Trophoblast cell (in vitro differentiated cells and primary cell): ENCODE results near the gene HPS6.

Experiments used
- DNase-seq, 2 donors: peaks; one replicate each; pipeline ENCODE4 v3.0.0-alpha.2; 2016
- H2AFZ ChIP-seq: 2 replicates; pipeline ENCODE4 v1.6.1; 2013; ENCODE audit warnings: low read length, moderate library complexity, mild to moderate bottlenecking; ENCODE audit not compliant: insufficient read depth, poor library complexity
- H2AK5ac ChIP-seq: 2 replicates; pipeline ENCODE4 v1.6.1; 2013; ENCODE audit warnings: mild to moderate bottlenecking, low read length
- H2BK120ac ChIP-seq: 2 replicates; pipeline ENCODE4 v1.6.1; 2013; ENCODE audit warnings: low read length, mild to moderate bottlenecking, moderate library complexity; ENCODE audit not compliant: insufficient read depth, poor library complexity
- H2BK12ac ChIP-seq: 2 replicates; pipeline ENCODE4 v1.6.1; 2013; ENCODE audit warnings: mild to moderate bottlenecking, low read length, moderate library complexity
- H2BK5ac ChIP-seq: 2 replicates; pipeline ENCODE4 v1.6.1; 2013; ENCODE audit warnings: low read length, low read depth, moderate library complexity, mild to moderate bottlenecking; ENCODE audit not compliant: poor library complexity
- H3K14ac ChIP-seq: 2 replicates; pipeline ENCODE4 v1.6.1; 2013; ENCODE audit warnings: mild to moderate bottlenecking, low read length
- H3K18ac ChIP-seq: 2 replicates; pipeline ENCODE4 v1.6.1; 2013; ENCODE audit warnings: mild to moderate bottlenecking, low read length
- H3K23ac ChIP-seq: 2 replicates; pipeline ENCODE4 v1.6.1; 2013; ENCODE audit warnings: low read length
- H3K27ac ChIP-seq: 2 replicates; pipeline ENCODE4 v1.5.1; 2013; ENCODE audit warnings: low read depth, mild to moderate bottlenecking, inconsistent platforms, low read length, moderate library complexity
- H3K27me3 ChIP-seq: 2 replicates; pipeline ENCODE4 v1.6.1; 2013; ENCODE audit warnings: inconsistent platforms, mild to moderate bottlenecking, low read length, moderate library complexity; ENCODE audit not compliant: insufficient read depth
- H3K36me3 ChIP-seq, 2 experiments: 1 replicate in 1 of 2; 2 replicates in 1 of 2; pipeline ENCODE4 v1.6.1; 2013; ENCODE audit warnings: low read length in 2 of 2, mild to moderate bottlenecking in 2 of 2, moderate library complexity in 1 of 2; ENCODE audit not compliant: insufficient read depth in 2 of 2, control insufficient read depth in 1 of 2
- H3K4ac ChIP-seq: 2 replicates; pipeline ENCODE4 v1.6.1; 2013; ENCODE audit warnings: low read depth, mild to moderate bottlenecking, low read length, moderate library complexity
- H3K4me1 ChIP-seq, 2 experiments: 1 replicate in 1 of 2; 2 replicates in 1 of 2; pipeline ENCODE4 v1.6.1; 2013; ENCODE audit warnings: low read length in 2 of 2, mild to moderate bottlenecking in 2 of 2, moderate library complexity in 1 of 2; ENCODE audit not compliant: insufficient read depth in 2 of 2, control insufficient read depth in 1 of 2
- H3K4me2 ChIP-seq: 2 replicates; pipeline ENCODE4 v1.6.1; 2013; ENCODE audit warnings: inconsistent platforms, mild to moderate bottlenecking, low read length, moderate library complexity
- H3K4me3 ChIP-seq: 2 replicates; pipeline ENCODE4 v1.5.1; 2013; ENCODE audit warnings: mild to moderate bottlenecking, low read depth, low read length, inconsistent platforms
- H3K79me1 ChIP-seq: one replicate; pipeline ENCODE4 v1.6.1; 2013; ENCODE audit warnings: low read length
- H3K79me2 ChIP-seq: 2 replicates; pipeline ENCODE4 v1.6.1; 2013; ENCODE audit warnings: low read length, mild to moderate bottlenecking; ENCODE audit not compliant: control insufficient read depth, insufficient read depth, poor library complexity
- H3K9ac ChIP-seq: 2 replicates; pipeline ENCODE4 v1.6.1; 2013; ENCODE audit warnings: mild to moderate bottlenecking, low read length
- H3K9me3 ChIP-seq: 2 replicates; pipeline ENCODE4 v1.6.1; 2013; ENCODE audit warnings: low read depth, mild to moderate bottlenecking, control low read depth, inconsistent platforms, low read length; ENCODE audit not compliant: insufficient read depth
- H4K12ac ChIP-seq: 2 replicates; pipeline ENCODE4 v1.6.1; 2013; ENCODE audit warnings: low read depth, mild to moderate bottlenecking, low read length, moderate library complexity
- H4K8ac ChIP-seq: 2 replicates; pipeline ENCODE4 v1.6.1; 2013; ENCODE audit warnings: low read depth, mild to moderate bottlenecking, low read length, moderate library complexity
- H4K91ac ChIP-seq: one replicate; pipeline ENCODE4 v1.6.1; 2013; ENCODE audit warnings: low read depth, mild to moderate bottlenecking, low read length, moderate library complexity
- WGBS: extraction: QIAGEN DNeasy Blood & Tissue Kit; methylation state at CpG from one replicate; pipeline ENCODE4 v1.1.7; 2013; ENCODE audit warnings: missing lambda C conversion rate; ENCODE audit not compliant: insufficient read length, insufficient coverage; ENCODE audit errors: extremely low coverage; 5-methylcytosine and 5-hydroxymethylcytosine counted together

HPS6 gene

DNA sequence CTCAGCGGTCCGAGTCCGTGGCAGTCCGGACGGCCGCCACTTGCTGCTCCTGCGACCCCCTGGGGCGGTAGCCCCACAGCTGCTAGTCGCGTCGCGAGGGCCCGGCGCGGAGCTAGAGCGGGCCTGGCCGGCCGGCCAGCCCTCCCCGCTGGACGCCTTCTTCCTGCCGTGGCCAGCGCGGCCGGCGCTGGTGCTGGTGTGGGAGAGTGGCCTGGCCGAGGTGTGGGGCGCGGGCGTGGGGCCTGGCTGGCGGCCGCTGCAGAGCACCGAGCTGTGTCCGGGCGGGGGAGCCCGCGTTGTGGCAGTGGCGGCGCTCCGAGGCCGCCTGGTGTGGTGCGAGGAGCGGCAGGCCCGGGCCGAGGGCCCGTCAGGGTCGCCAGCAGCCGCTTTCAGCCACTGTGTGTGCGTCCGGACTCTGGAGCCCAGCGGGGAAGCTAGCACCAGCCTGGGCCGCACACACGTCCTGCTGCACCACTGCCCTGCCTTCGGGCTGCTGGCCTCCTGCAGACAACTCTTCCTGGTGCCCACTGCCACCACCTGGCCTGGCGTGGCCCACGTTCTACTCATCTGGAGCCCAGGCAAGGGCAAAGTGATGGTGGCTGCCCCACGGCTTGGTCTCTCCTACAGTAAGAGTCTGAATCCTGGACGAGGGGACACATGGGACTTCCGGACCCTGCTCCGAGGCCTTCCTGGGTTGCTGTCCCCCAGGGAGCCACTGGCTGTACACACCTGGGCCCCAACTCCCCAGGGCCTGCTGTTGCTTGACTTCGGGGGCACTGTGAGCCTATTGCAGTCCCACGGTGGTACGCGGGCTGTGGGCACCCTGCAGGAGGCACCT, 631 bp downstream of the HPS6 start:
- WGBS, result no CpG with 5 or more reads among the region's 63 CpGs
- Histone ChIP-seq H3K23ac (no peak overlapping the region), H4K8ac (peak overlapping the region; percentile 98), H4K12ac (peak overlapping the region; percentile 82), H3K4me1 (peaks cover 11 to 12% of the 10 kb centered on the region in 2 experiments), H3K14ac (peak overlapping the region; percentile 89), H3K4me2 (peak overlapping the region; percentile 90), H3K9ac (peak overlapping the region; percentile 97), H2AK5ac (peak overlapping the region; percentile 24), H3K4me3 (peak overlapping the region; percentile 96), H4K91ac (peak overlapping the region; percentile 93), H3K27ac (peak overlapping the region; percentile 73), H3K4ac (peak overlapping the region; percentile 66), H2BK12ac (no peak overlapping the region), H3K27me3 (no peaks in the 10 kb centered on the region), H3K18ac (peak overlapping the region; percentile 92), H2BK5ac (peak overlapping the region; percentile 62), H3K36me3 (peaks cover 8 to 12% of the 10 kb centered on the region in 2 experiments), H3K79me2 (peaks cover 15% of the 10 kb centered on the region), H2AFZ (peak overlapping the region; percentile 80), H2BK120ac (peak overlapping the region; percentile 87), H3K79me1 (peaks cover 8% of the 10 kb centered on the region), H3K9me3 (no peaks in the 10 kb centered on the region)
- peak in 1 of 2 donors; percentile 17 for DNase-seq

DNA sequence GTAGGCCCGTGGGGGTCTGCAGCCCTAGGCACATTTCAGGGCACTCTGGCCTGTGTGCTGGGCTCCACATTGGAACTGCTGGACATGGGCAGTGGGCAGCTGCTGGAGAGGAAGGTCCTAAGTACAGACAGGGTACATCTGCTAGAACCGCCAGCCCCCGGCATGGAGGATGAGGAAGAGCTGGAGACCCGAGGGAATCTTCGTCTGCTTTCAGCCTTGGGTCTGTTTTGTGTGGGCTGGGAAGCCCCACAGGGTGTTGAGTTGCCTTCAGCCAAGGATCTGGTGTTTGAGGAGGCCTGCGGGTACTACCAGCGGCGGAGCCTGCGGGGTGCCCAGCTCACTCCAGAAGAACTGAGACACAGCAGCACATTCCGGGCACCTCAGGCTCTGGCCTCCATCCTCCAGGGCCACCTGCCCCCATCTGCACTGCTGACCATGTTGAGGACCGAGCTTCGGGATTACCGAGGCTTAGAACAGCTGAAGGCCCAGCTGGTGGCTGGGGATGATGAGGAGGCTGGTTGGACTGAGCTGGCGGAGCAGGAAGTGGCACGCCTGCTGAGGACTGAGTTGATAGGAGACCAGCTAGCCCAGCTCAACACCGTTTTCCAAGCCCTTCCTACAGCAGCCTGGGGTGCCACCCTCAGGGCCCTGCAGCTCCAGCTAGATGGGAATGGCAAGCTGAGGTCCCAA, 1.4 kb downstream of the HPS6 start:
- Histone ChIP-seq H3K79me1 (peaks cover 8% of the 10 kb centered on the region), H3K4me1 (peaks cover 11 to 12% of the 10 kb centered on the region in 2 experiments), H3K4me2 (peak overlapping the region; percentile 90), H3K23ac (no peak overlapping the region), H3K27ac (no peak overlapping the region), H3K9ac (peak overlapping the region; percentile 97), H3K36me3 (peaks cover 8 to 12% of the 10 kb centered on the region in 2 experiments), H3K14ac (no peak overlapping the region), H2BK5ac (no peak overlapping the region), H4K12ac (peak overlapping the region; percentile 26), H3K4ac (peak overlapping the region; percentile 51), H4K8ac (peak overlapping the region; percentile 98), H3K18ac (peak overlapping the region; percentile 33), H2BK12ac (no peak overlapping the region), H3K9me3 (no peaks in the 10 kb centered on the region), H3K79me2 (peaks cover 15% of the 10 kb centered on the region), H2AFZ (peak overlapping the region; percentile 19), H3K4me3 (no peak overlapping the region), H3K27me3 (no peaks in the 10 kb centered on the region), H2AK5ac (no peak overlapping the region), H4K91ac (peak overlapping the region; percentile 93), H2BK120ac (no peak overlapping the region)
- no CpG with 5 or more reads among the region's 16 CpGs for WGBS
- no peak for DNase-seq

GRCh38 chr10:102067091-102067916, 2.2 kb downstream of the HPS6 start:
- Histone ChIP-seq H3K36me3 (peaks cover 8 to 12% of the 10 kb centered on the region in 2 experiments), H4K91ac (no peak overlapping the region), H3K4me2 (peak overlapping the region; percentile 6), H3K4ac (peak overlapping the region; percentile 51), H3K79me2 (peaks cover 15% of the 10 kb centered on the region), H4K8ac (no peak overlapping the region), H3K14ac (no peak overlapping the region), H3K23ac (no peak overlapping the region), H3K9me3 (no peaks in the 10 kb centered on the region), H2BK5ac (no peak overlapping the region), H2AK5ac (no peak overlapping the region), H2BK120ac (no peak overlapping the region), H3K4me1 (peaks cover 11 to 12% of the 10 kb centered on the region in 2 experiments), H3K18ac (peak overlapping the region; percentile 38), H3K9ac (no peak overlapping the region), H2BK12ac (no peak overlapping the region), H3K4me3 (no peak overlapping the region), H4K12ac (peak overlapping the region; percentile 26), H3K79me1 (peaks cover 8% of the 10 kb centered on the region), H3K27ac (no peak overlapping the region), H3K27me3 (no peaks in the 10 kb centered on the region), H2AFZ (no peak overlapping the region)
- WGBS, result no CpG with 5 or more reads among the region's 18 CpGs
- no peak for DNase-seq

DNA sequence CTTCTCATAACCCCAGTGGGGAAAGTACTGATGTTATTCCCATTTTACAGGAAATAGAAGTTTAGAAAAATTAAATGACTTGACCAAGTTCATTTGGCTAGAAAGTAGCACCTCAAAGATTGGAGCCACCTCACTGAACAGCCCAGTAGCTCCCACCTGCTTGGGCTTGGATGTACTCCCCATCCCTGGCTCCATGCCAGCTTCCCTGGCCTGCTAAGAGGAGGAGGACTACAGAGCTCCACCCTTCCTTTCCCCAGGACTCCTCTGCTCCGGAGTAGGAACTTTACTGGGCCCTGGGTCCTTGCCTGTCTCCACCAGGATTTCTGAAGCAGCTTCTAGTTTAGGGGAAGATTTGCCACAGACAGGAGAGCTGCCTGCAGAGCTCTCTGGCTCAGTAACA, 3.1 kb downstream of the HPS6 start:
- Histone ChIP-seq H2AFZ (no peak overlapping the region), H2BK120ac (no peak overlapping the region), H3K27me3 (no peaks in the 10 kb centered on the region), H2BK5ac (no peak overlapping the region), H3K4ac (no peak overlapping the region), H3K79me2 (peaks cover 15% of the 10 kb centered on the region), H2BK12ac (no peak overlapping the region), H3K18ac (no peak overlapping the region), H3K79me1 (peaks cover 8% of the 10 kb centered on the region), H4K12ac (no peak overlapping the region), H3K4me2 (no peak overlapping the region), H3K4me1 (peaks cover 11 to 12% of the 10 kb centered on the region in 2 experiments), H3K9me3 (no peaks in the 10 kb centered on the region), H3K36me3 (peaks cover 8 to 12% of the 10 kb centered on the region in 2 experiments), H3K14ac (no peak overlapping the region), H3K27ac (no peak overlapping the region), H4K8ac (no peak overlapping the region), H3K4me3 (no peak overlapping the region), H2AK5ac (no peak overlapping the region), H4K91ac (no peak overlapping the region), H3K23ac (no peak overlapping the region), H3K9ac (no peak overlapping the region)
- DNase-seq, result no peak
- no CpG with 5 or more reads among the region's 1 CpG for WGBS
